GM23338 (cell line): ENCODE data around the gene UNC45B. TPM values are rescaled to one million over a fixed set of nuclear protein-coding genes. Genes with fewer than 3 reads are reported as not detected.

Experiments
- ATAC-seq: fragments of 200-7000 bp; cut with Tn5 transposase; 3 replicates; pipeline ENCODE4 v1.9.1; 2020
- DNase-seq: peaks from one replicate; pipeline ENCODE4 v3.0.0-alpha.2; 2015; ENCODE audit warnings: low spot score
- H2AFZ ChIP-seq: fragments of 200-600 bp; sonication (generic); 2 replicates; pipeline ENCODE4 v1.8.0; 2016; ENCODE audit warnings: antibody characterized with exemption, mild to moderate bottlenecking, moderate library complexity
- H3F3A ChIP-seq: fragments of 200-600 bp; sonication (generic); replicated peaks from 2 replicates; pipeline ENCODE4 v1.8.0; 2017; ENCODE audit warnings: antibody characterized with exemption, mixed run types, low read depth
- H3K27ac ChIP-seq: fragments of 200-600 bp; sonication (generic); 2 replicates; pipeline ENCODE4 v1.6.1; 2016; ENCODE audit warnings: low read depth
- H3K27me3 ChIP-seq: fragments of 200-600 bp; sonication (generic); 2 replicates; pipeline ENCODE4 v1.8.0; 2016; ENCODE audit warnings: mild to moderate bottlenecking, mixed run types, moderate library complexity; ENCODE audit not compliant: insufficient read depth
- H3K36me3 ChIP-seq: fragments of 200-600 bp; sonication (generic); 2 replicates; pipeline ENCODE4 v1.8.0; 2016; ENCODE audit warnings: mild to moderate bottlenecking; ENCODE audit not compliant: insufficient read depth
- H3K4me1 ChIP-seq: fragments of 200-600 bp; sonication (generic); 2 replicates; pipeline ENCODE4 v1.8.0; 2016; ENCODE audit warnings: mild to moderate bottlenecking, moderate library complexity; ENCODE audit not compliant: insufficient read depth
- H3K4me2 ChIP-seq: fragments of 200-600 bp; sonication (generic); 2 replicates; pipeline ENCODE4 v1.7.1; 2017; ENCODE audit warnings: mixed run types
- H3K4me3 ChIP-seq: fragments of 200-600 bp; sonication (generic); 2 replicates; pipeline ENCODE4 v1.6.1; 2016; ENCODE audit warnings: mixed run types
- H3K79me2 ChIP-seq: fragments of 200-600 bp; sonication (generic); replicated peaks from 2 replicates; pipeline ENCODE4 v1.8.0; 2017; ENCODE audit warnings: mild to moderate bottlenecking; ENCODE audit not compliant: insufficient read depth
- H3K9me2 ChIP-seq: fragments of 200-600 bp; sonication (generic); 2 replicates; pipeline ENCODE4 v1.8.0; 2017; ENCODE audit not compliant: insufficient read depth
- H4K20me1 ChIP-seq: fragments of 200-600 bp; sonication (generic); replicated peaks from 2 replicates; pipeline ENCODE4 v1.8.0; 2017; ENCODE audit warnings: mild to moderate bottlenecking; ENCODE audit not compliant: insufficient read depth
- H3K27ac Mint-ChIP-seq: 2 replicates; pipeline ENCODE4 v1.8.0; 2020; ENCODE audit warnings: inconsistent platforms, mild to moderate bottlenecking, moderate library complexity, mixed read lengths
- H3K27me3 Mint-ChIP-seq: 3 replicates; pipeline ENCODE4 v1.8.0; 2022; ENCODE audit warnings: low read depth, mild to moderate bottlenecking, moderate library complexity, mixed read lengths, inconsistent platforms; ENCODE audit not compliant: insufficient read depth, poor library complexity
- H3K36me3 Mint-ChIP-seq: 3 replicates; pipeline ENCODE4 v1.8.0; 2021; ENCODE audit warnings: low read depth, mild to moderate bottlenecking, inconsistent platforms, moderate library complexity, mixed read lengths
- H3K4me1 Mint-ChIP-seq: 3 replicates; pipeline ENCODE4 v1.8.0; 2020; ENCODE audit warnings: mild to moderate bottlenecking, inconsistent platforms, mixed read lengths
- H3K4me3 Mint-ChIP-seq: 3 replicates; pipeline ENCODE4 v1.8.0; 2021; ENCODE audit warnings: moderate library complexity, mild to moderate bottlenecking, inconsistent platforms, mixed read lengths
- H3K9me3 Mint-ChIP-seq: 3 replicates; pipeline ENCODE4 v1.8.0; 2020; ENCODE audit warnings: moderate library complexity, mild to moderate bottlenecking, inconsistent platforms, mixed read lengths
- CREB1 ChIP-seq: fragments of 250-450 bp; sonication (Bioruptor Pico); IDR thresholded peaks from 2 replicates; pipeline ENCODE4 v1.5.0; 2020; ENCODE audit warnings: low read depth, mild to moderate bottlenecking, moderate library complexity
- NANOG ChIP-seq: IDR thresholded peaks from 2 replicates; pipeline ENCODE4 v1.6.1; 2016; ENCODE audit warnings: antibody characterized with exemption, borderline replicate concordance
- polyA plus RNA-seq: library from polyadenylated mRNA; unstranded; fragments of >200 nt; fragmentation: Nextera tagmentation; extraction: Ambion mirVana; gene quantifications from 2 replicates; pipeline ENCODE4 v1.2.1, GENCODE V29; 2016
- total RNA-seq: library from RNA; depleted of rRNA; stranded (reverse); fragments of >200 nt; shearing (Covaris generic); gene quantifications from 2 replicates; pipeline ENCODE4 v1.2.3, GENCODE V29; 2014
- TF ChIP-seq, protein P1 (sequence below): IDR thresholded peaks from one replicate; pipeline ENCODE4 v1.6.1; 2018; ENCODE audit warnings: antibody characterized with exemption; ENCODE audit not compliant: unreplicated experiment
- TF ChIP-seq, protein P2 (sequence below): IDR thresholded peaks from 2 replicates; pipeline ENCODE4 v1.6.1; 2016; ENCODE audit warnings: antibody characterized with exemption
- TF ChIP-seq, protein P3 (sequence below), 2 experiments: fragments of 200-600 bp in 1 of 2; sonication (generic) in 1 of 2; conservative IDR thresholded peaks; 2 replicates each; pipeline versions ENCODE4 v1.5.1 to v1.6.1; 2016 to 2017; ENCODE audit warnings: antibody characterized with exemption in 2 of 2, low read depth in 2 of 2, mild to moderate bottlenecking in 2 of 2, moderate library complexity in 1 of 2

UNC45B gene
- total and polyA plus RNA-seq, 2 experiments from 2014 or later, result 0.03 TPM; not detected in 1

DNA sequence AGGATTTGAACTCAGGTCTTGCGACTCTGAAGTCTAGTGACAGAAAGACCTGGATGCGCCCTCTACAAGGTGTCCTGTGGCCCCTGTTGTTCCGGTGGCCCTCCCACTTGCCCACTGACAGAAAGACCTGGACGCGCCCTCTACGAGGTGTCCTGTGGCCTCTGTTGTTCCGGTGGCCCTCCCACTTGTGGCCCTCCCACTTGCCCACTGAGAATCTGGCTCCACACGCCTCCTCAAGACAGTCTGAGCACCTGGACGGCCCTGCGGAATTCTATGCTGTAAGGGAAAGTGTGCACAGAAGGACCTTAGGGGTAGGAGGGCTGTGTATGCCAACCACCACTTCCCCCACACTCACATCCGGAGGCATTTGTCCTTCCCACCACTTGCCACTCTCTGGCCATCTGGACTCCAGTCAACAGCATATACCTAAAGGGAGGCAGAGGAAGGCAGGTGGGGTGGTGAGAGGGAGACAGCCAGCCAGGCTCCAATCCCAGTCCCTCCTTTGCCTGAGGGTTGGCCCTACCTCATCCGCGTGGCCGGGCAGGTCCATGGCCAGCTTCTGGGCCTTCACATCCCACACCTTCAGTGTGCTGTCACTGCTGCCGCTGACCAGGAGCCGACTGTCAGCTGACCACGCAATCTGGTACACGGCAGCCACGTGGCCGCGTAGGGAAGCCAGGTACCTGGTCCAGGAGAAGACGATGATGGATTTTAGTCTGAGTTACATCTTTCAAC is 14.6 kb upstream of the UNC45B start:
- no peak for DNase-seq
- Mint-ChIP-seq H3K27me3 (peaks cover 9% of the 10 kb centered on the region), H3K9me3 (no peaks in the 10 kb centered on the region), H3K4me3 (no peak overlapping the region), H3K4me1 (no peaks in the 10 kb centered on the region), H3K27ac (no peak overlapping the region), H3K36me3 (peaks cover 73% of the 10 kb centered on the region)
- Histone ChIP-seq H3K27me3 (no peaks in the 10 kb centered on the region), H3K4me1 (no peaks in the 10 kb centered on the region), H3K27ac (no peak overlapping the region), H3F3A (peaks cover 6% of the 10 kb centered on the region; the same call in 1 of the 2 replicates), H3K4me3 (no peak overlapping the region), H3K79me2 (no peaks in the 10 kb centered on the region), H3K4me2 (no peak overlapping the region), H3K36me3 (peaks cover 50% of the 10 kb centered on the region), H3K9me2 (no peaks in the 10 kb centered on the region), H4K20me1 (peaks cover 7% of the 10 kb centered on the region), H2AFZ (no peak overlapping the region)
- ATAC-seq, result no peak
- TF ChIP-seq, protein P1, sequence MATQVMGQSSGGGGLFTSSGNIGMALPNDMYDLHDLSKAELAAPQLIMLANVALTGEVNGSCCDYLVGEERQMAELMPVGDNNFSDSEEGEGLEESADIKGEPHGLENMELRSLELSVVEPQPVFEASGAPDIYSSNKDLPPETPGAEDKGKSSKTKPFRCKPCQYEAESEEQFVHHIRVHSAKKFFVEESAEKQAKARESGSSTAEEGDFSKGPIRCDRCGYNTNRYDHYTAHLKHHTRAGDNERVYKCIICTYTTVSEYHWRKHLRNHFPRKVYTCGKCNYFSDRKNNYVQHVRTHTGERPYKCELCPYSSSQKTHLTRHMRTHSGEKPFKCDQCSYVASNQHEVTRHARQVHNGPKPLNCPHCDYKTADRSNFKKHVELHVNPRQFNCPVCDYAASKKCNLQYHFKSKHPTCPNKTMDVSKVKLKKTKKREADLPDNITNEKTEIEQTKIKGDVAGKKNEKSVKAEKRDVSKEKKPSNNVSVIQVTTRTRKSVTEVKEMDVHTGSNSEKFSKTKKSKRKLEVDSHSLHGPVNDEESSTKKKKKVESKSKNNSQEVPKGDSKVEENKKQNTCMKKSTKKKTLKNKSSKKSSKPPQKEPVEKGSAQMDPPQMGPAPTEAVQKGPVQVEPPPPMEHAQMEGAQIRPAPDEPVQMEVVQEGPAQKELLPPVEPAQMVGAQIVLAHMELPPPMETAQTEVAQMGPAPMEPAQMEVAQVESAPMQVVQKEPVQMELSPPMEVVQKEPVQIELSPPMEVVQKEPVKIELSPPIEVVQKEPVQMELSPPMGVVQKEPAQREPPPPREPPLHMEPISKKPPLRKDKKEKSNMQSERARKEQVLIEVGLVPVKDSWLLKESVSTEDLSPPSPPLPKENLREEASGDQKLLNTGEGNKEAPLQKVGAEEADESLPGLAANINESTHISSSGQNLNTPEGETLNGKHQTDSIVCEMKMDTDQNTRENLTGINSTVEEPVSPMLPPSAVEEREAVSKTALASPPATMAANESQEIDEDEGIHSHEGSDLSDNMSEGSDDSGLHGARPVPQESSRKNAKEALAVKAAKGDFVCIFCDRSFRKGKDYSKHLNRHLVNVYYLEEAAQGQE, result no peak
- TF ChIP-seq, protein P2, sequence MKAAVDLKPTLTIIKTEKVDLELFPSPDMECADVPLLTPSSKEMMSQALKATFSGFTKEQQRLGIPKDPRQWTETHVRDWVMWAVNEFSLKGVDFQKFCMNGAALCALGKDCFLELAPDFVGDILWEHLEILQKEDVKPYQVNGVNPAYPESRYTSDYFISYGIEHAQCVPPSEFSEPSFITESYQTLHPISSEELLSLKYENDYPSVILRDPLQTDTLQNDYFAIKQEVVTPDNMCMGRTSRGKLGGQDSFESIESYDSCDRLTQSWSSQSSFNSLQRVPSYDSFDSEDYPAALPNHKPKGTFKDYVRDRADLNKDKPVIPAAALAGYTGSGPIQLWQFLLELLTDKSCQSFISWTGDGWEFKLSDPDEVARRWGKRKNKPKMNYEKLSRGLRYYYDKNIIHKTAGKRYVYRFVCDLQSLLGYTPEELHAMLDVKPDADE, result no peak
- TF ChIP-seq, protein P3, sequence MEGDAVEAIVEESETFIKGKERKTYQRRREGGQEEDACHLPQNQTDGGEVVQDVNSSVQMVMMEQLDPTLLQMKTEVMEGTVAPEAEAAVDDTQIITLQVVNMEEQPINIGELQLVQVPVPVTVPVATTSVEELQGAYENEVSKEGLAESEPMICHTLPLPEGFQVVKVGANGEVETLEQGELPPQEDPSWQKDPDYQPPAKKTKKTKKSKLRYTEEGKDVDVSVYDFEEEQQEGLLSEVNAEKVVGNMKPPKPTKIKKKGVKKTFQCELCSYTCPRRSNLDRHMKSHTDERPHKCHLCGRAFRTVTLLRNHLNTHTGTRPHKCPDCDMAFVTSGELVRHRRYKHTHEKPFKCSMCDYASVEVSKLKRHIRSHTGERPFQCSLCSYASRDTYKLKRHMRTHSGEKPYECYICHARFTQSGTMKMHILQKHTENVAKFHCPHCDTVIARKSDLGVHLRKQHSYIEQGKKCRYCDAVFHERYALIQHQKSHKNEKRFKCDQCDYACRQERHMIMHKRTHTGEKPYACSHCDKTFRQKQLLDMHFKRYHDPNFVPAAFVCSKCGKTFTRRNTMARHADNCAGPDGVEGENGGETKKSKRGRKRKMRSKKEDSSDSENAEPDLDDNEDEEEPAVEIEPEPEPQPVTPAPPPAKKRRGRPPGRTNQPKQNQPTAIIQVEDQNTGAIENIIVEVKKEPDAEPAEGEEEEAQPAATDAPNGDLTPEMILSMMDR (conservative IDR thresholded peaks at IDR 0.05; ENCODE audit: low read depth in 2 of 2), result no peak

DNA sequence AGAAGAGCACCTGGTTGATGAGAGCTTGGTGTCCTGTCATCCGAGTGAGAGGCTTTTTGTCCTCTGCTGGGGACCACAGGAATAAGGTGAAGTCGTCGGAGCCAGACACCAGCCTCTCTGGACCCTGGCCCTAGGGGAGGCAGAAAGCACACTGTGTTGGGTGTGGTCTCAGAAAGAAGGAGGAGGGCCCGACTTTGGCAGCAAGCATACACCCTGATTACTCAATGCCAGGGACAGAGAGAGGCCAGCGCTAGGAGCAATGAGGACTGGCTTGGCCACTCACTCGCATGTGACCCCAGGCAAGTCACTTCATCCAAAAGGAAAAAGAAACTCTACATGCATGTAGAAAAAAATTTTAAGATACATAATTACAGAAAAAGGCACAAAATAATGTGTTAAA is 12.3 kb upstream of the UNC45B start:
- H3K4me1 ChIP-seq, result no peaks in the 10 kb centered on the region
- no peak overlapping the region for H3K27ac ChIP-seq
- no peak overlapping the region for H2AFZ ChIP-seq
- H3K79me2 ChIP-seq, result peaks cover 10% of the 10 kb centered on the region
- H3K9me2 ChIP-seq, result no peaks in the 10 kb centered on the region
- DNase-seq (no peak), ATAC-seq (no peak)
- H4K20me1 ChIP-seq, result peaks cover 13% of the 10 kb centered on the region
- H3K27me3 ChIP-seq, result no peaks in the 10 kb centered on the region
- Mint-ChIP-seq H3K27me3 (peaks cover 8% of the 10 kb centered on the region), H3K27ac (no peak overlapping the region), H3K4me3 (no peak overlapping the region), H3K9me3 (no peaks in the 10 kb centered on the region), H3K36me3 (peaks cover 90% of the 10 kb centered on the region), H3K4me1 (no peaks in the 10 kb centered on the region)
- TF ChIP-seq NANOG (no peak), CREB1 (CRISPR knock-in tag) (no peak)
- peaks cover 65% of the 10 kb centered on the region for H3K36me3 ChIP-seq
- H3F3A ChIP-seq, result peaks cover 10% of the 10 kb centered on the region; the same call in 1 of the 2 replicates
- no peak overlapping the region for H3K4me3 ChIP-seq
- H3K4me2 ChIP-seq, result no peak overlapping the region
